ENCODE data around the gene MIOS. TPM values are rescaled to one million over a fixed set of nuclear protein-coding genes. Genes with fewer than 3 reads are reported as not detected.
A peak's percentile ranks its signal among the peaks of the same experiment; 100 is the strongest.

The MIOS gene
- total and polyA plus RNA-seq, 9 of the 15 experiments (the other 6 are each of a cell fraction or from before 2014, with no cell fraction given) = 7.8 to 47.8 (median 30.6) TPM

DNA sequence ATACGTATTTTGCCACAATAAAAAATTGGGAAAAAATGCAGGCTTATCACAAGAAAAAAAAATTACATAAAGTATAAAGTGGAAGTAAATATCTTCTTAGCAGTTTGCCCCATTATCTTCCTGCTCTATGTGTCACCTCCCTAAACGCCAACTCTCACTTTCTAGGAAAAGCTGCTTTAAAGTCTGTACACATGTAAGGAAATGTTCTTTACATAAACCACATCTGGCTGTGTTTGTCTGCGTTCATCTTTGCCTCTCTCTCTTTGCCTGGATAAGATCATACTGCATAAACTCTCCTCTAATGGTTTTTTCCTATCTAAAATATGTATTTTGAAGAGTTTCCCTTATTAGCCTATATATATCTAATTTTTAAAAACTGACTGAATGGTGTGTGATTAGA lies 50.9 kb downstream of the MIOS start (continued):
- TF ChIP-seq, protein P1, sequence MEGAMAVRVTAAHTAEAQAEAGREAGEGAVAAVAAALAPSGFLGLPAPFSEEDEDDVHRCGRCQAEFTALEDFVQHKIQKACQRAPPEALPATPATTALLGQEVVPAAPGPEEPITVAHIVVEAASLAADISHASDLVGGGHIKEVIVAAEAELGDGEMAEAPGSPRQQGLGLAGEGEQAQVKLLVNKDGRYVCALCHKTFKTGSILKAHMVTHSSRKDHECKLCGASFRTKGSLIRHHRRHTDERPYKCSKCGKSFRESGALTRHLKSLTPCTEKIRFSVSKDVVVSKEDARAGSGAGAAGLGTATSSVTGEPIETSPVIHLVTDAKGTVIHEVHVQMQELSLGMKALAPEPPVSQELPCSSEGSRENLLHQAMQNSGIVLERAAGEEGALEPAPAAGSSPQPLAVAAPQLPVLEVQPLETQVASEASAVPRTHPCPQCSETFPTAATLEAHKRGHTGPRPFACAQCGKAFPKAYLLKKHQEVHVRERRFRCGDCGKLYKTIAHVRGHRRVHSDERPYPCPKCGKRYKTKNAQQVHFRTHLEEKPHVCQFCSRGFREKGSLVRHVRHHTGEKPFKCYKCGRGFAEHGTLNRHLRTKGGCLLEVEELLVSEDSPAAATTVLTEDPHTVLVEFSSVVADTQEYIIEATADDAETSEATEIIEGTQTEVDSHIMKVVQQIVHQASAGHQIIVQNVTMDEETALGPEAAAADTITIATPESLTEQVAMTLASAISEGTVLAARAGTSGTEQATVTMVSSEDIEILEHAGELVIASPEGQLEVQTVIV (CRISPR knock-in tag; IDR thresholded peaks at IDR 0.05; ENCODE audit: borderline replicate concordance) = no peak
- no peak for TF ChIP-seq ZNF780A (CRISPR knock-in tag; IDR thresholded peaks at IDR 0.05)
- TF ChIP-seq, protein P2, sequence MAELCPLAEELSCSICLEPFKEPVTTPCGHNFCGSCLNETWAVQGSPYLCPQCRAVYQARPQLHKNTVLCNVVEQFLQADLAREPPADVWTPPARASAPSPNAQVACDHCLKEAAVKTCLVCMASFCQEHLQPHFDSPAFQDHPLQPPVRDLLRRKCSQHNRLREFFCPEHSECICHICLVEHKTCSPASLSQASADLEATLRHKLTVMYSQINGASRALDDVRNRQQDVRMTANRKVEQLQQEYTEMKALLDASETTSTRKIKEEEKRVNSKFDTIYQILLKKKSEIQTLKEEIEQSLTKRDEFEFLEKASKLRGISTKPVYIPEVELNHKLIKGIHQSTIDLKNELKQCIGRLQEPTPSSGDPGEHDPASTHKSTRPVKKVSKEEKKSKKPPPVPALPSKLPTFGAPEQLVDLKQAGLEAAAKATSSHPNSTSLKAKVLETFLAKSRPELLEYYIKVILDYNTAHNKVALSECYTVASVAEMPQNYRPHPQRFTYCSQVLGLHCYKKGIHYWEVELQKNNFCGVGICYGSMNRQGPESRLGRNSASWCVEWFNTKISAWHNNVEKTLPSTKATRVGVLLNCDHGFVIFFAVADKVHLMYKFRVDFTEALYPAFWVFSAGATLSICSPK (IDR thresholded peaks at IDR 0.05; ENCODE audit: borderline replicate concordance) = no peak
- TF ChIP-seq ZC3H8 (IDR thresholded peaks at IDR 0.05) = no peak
- no peak for TF ChIP-seq XRCC3 (IDR thresholded peaks at IDR 0.05)
- TF ChIP-seq NCOA4 (IDR thresholded peaks at IDR 0.05; ENCODE audit: partially characterized antibody) = no peak
- 0 out of 2 replicates have a peak, but pooled peaks have one; percentile 3 for TF ChIP-seq CBFA2T2 (conservative IDR thresholded peaks at IDR 0.05)
- TF ChIP-seq, protein P3, sequence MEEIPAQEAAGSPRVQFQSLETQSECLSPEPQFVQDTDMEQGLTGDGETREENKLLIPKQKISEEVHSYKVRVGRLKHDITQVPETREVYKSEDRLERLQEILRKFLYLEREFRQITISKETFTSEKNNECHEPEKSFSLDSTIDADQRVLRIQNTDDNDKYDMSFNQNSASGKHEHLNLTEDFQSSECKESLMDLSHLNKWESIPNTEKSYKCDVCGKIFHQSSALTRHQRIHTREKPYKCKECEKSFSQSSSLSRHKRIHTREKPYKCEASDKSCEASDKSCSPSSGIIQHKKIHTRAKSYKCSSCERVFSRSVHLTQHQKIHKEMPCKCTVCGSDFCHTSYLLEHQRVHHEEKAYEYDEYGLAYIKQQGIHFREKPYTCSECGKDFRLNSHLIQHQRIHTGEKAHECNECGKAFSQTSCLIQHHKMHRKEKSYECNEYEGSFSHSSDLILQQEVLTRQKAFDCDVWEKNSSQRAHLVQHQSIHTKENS (CRISPR knock-in tag; IDR thresholded peaks at IDR 0.05) = no peak
- TF ChIP-seq TEAD1 (CRISPR knock-in tag; IDR thresholded peaks at IDR 0.05) = no peak
- TF ChIP-seq NCOR1 (IDR thresholded peaks at IDR 0.05) = peak; percentile 48; the same call in 1 of the 2 replicates
- TF ChIP-seq HNRNPL (IDR thresholded peaks at IDR 0.05; ENCODE audit: low read depth, low read length) = no peak
- TF ChIP-seq, protein P4, sequence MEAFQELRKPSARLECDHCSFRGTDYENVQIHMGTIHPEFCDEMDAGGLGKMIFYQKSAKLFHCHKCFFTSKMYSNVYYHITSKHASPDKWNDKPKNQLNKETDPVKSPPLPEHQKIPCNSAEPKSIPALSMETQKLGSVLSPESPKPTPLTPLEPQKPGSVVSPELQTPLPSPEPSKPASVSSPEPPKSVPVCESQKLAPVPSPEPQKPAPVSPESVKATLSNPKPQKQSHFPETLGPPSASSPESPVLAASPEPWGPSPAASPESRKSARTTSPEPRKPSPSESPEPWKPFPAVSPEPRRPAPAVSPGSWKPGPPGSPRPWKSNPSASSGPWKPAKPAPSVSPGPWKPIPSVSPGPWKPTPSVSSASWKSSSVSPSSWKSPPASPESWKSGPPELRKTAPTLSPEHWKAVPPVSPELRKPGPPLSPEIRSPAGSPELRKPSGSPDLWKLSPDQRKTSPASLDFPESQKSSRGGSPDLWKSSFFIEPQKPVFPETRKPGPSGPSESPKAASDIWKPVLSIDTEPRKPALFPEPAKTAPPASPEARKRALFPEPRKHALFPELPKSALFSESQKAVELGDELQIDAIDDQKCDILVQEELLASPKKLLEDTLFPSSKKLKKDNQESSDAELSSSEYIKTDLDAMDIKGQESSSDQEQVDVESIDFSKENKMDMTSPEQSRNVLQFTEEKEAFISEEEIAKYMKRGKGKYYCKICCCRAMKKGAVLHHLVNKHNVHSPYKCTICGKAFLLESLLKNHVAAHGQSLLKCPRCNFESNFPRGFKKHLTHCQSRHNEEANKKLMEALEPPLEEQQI (IDR thresholded peaks at IDR 0.05) = 0 out of 2 replicates have a peak, but pooled peaks have one; percentile 31
- peak; percentile 25; the same call in 1 of the 2 replicates for TF ChIP-seq EP400 (IDR thresholded peaks at IDR 0.05)
- TF ChIP-seq EHMT2 (IDR thresholded peaks at IDR 0.05) = no peak
- TF ChIP-seq TEAD4 (IDR thresholded peaks at IDR 0.05; ENCODE audit: low read length) = peak; percentile 53; the same call in 1 of the 2 replicates
- TF ChIP-seq TEAD4 (CRISPR knock-in tag; IDR thresholded peaks at IDR 0.05; ENCODE audit: borderline replicate concordance) = no peak
- TF ChIP-seq LCOR (CRISPR knock-in tag; IDR thresholded peaks at IDR 0.05) = no peak
- TF ChIP-seq TCFL5 (CRISPR knock-in tag; conservative IDR thresholded peaks at IDR 0.05) = no peak
- TF ChIP-seq, protein P5, sequence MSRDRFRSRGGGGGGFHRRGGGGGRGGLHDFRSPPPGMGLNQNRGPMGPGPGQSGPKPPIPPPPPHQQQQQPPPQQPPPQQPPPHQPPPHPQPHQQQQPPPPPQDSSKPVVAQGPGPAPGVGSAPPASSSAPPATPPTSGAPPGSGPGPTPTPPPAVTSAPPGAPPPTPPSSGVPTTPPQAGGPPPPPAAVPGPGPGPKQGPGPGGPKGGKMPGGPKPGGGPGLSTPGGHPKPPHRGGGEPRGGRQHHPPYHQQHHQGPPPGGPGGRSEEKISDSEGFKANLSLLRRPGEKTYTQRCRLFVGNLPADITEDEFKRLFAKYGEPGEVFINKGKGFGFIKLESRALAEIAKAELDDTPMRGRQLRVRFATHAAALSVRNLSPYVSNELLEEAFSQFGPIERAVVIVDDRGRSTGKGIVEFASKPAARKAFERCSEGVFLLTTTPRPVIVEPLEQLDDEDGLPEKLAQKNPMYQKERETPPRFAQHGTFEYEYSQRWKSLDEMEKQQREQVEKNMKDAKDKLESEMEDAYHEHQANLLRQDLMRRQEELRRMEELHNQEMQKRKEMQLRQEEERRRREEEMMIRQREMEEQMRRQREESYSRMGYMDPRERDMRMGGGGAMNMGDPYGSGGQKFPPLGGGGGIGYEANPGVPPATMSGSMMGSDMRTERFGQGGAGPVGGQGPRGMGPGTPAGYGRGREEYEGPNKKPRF (IDR thresholded peaks at IDR 0.05; ENCODE audit: low read depth, low read length) = no peak
- TF ChIP-seq ZNF778 (CRISPR knock-in tag; IDR thresholded peaks at IDR 0.05) = no peak

Measured in K562 (cell line).